H1 (cell line): ENCODE data around the gene GP9. TPM values are rescaled to one million over a fixed set of nuclear protein-coding genes. Genes with fewer than 3 reads are reported as not detected.

Experiments
- CTCF ChIA-PET: fragments of 300-600 bp; sonication (Branson Sonifier 250); formaldehyde crosslinking; loops from one replicate; lab custom pipeline; 2021; ENCODE audit not compliant: partially characterized antibody; lab: Charles Lee
- POLR2A ChIA-PET: fragments of 300-600 bp; sonication (Branson Sonifier 250); formaldehyde crosslinking; loops from one replicate; lab custom pipeline; 2021; ENCODE audit warnings: inconsistent platforms; ENCODE audit not compliant: partially characterized antibody; lab: Charles Lee
- DNase-seq, 2 experiments: peaks; one replicate each; pipeline versions ENCODE4 v3.0.0 to v3.0.0-alpha.2; 2010 to 2022; ENCODE audit warnings: low spot score in 2 of 2, low read depth in 1 of 2, mixed read lengths in 1 of 2
- FAIRE-seq: peaks from 2 replicates; lab custom pipeline; 2011; peaks lifted over from hg19 to GRCh38; lab: Jason Lieb, UNC
- H2AFZ ChIP-seq: 2 replicates; pipeline ENCODE4 v1.8.1; 2012; ENCODE audit warnings: low read length, inconsistent platforms
- H2AK5ac ChIP-seq: 2 replicates; pipeline ENCODE4 v1.6.1; 2013; ENCODE audit warnings: low read depth, low read length
- H2BK120ac ChIP-seq: replicated peaks from 2 replicates; pipeline ENCODE3; 2013; ENCODE audit warnings: low read depth, low read length, inconsistent platforms
- H2BK12ac ChIP-seq: 2 replicates; pipeline ENCODE4 v1.6.1; 2013; ENCODE audit warnings: low read depth, low read length
- H2BK15ac ChIP-seq: 2 replicates; pipeline ENCODE4 v1.6.1; 2013; ENCODE audit warnings: low read length
- H2BK20ac ChIP-seq: 2 replicates; pipeline ENCODE4 v1.6.1; 2013; ENCODE audit warnings: low read length
- H2BK5ac ChIP-seq: 2 replicates; pipeline ENCODE4 v1.6.1; 2013; ENCODE audit warnings: low read depth, low read length
- H3K14ac ChIP-seq: 2 replicates; pipeline ENCODE4 v1.6.1; 2013; ENCODE audit warnings: inconsistent platforms; ENCODE audit not compliant: insufficient read length
- H3K18ac ChIP-seq: 2 replicates; pipeline ENCODE4 v1.6.1; 2013; ENCODE audit warnings: low read length; ENCODE audit errors: extremely low read depth
- H3K23ac ChIP-seq: 2 replicates; pipeline ENCODE4 v1.6.1; 2013; ENCODE audit warnings: inconsistent platforms; ENCODE audit not compliant: insufficient read length
- H3K23me2 ChIP-seq: 2 replicates; pipeline ENCODE4 v1.6.1; 2013; ENCODE audit warnings: low read depth, low read length
- H3K27ac ChIP-seq: 2 replicates; pipeline ENCODE4 v1.6.1; 2011; ENCODE audit warnings: low read depth, low read length, inconsistent platforms
- H3K27me3 ChIP-seq, 4 experiments: replicated peaks in 1 of 4; 1 replicate in 1 of 4; 2 replicates in 3 of 4; pipeline versions ENCODE4 v1.6.1 to v1.8.1; 2011 to 2013; ENCODE audit warnings: low read length in 3 of 4, mild to moderate bottlenecking in 3 of 4, inconsistent platforms in 2 of 4, mixed read lengths in 2 of 4, moderate library complexity in 1 of 4; ENCODE audit not compliant: control insufficient read depth in 3 of 4, insufficient read depth in 3 of 4; ENCODE audit errors: extremely low read depth in 1 of 4
- H3K36me3 ChIP-seq, 4 experiments: 2 replicates each; pipeline versions ENCODE4 v1.6.1 to v1.8.1; 2011 to 2013; ENCODE audit warnings: mild to moderate bottlenecking in 4 of 4, low read length in 3 of 4, moderate library complexity in 2 of 4, control low read depth in 1 of 4, inconsistent platforms in 1 of 4; ENCODE audit not compliant: insufficient read depth in 4 of 4, control insufficient read depth in 2 of 4
- H3K4ac ChIP-seq: replicated peaks from 2 replicates; pipeline ENCODE3; 2013; ENCODE audit warnings: low read length, low read depth, mixed read lengths, inconsistent platforms; ENCODE audit not compliant: insufficient read length
- H3K4me1 ChIP-seq, 4 experiments: replicated peaks in 1 of 4; 1 replicate in 1 of 4; 2 replicates in 3 of 4; pipeline versions ENCODE4 v1.6.1 to v1.8.1; 2011 to 2013; ENCODE audit warnings: low read length in 3 of 4, inconsistent platforms in 2 of 4, mixed read lengths in 1 of 4; ENCODE audit not compliant: insufficient read depth in 4 of 4, control insufficient read depth in 3 of 4
- H3K4me2 ChIP-seq, 2 experiments: 2 replicates each; pipeline versions ENCODE4 v1.6.1 to v1.8.1; 2011 to 2013; ENCODE audit warnings: low read depth in 2 of 2, low read length in 2 of 2, control low read depth in 1 of 2, inconsistent platforms in 1 of 2, mild to moderate bottlenecking in 1 of 2; ENCODE audit not compliant: insufficient read depth in 1 of 2
- H3K4me3 ChIP-seq, 4 experiments: fragments of 200-600, 300-600 bp in 1 of 4; sonication (generic), shearing (Covaris generic), sonication (Bioruptor Twin) in 1 of 4; 2 replicates each; pipeline versions ENCODE4 v1.5.1 to v1.8.1; 2011 to 2016; ENCODE audit warnings: low read length in 4 of 4, low read depth in 3 of 4, control low read depth in 2 of 4, inconsistent platforms in 2 of 4, mild to moderate bottlenecking in 2 of 4, mixed read lengths in 1 of 4, moderate library complexity in 1 of 4; ENCODE audit not compliant: insufficient read depth in 2 of 4; ENCODE audit errors: extremely low read depth in 1 of 4
- H3K56ac ChIP-seq: replicated peaks from 2 replicates; pipeline ENCODE3; 2013; ENCODE audit warnings: low read depth, mild to moderate bottlenecking, mixed read lengths, low read length, inconsistent platforms; ENCODE audit not compliant: insufficient read length
- H3K79me1 ChIP-seq: 2 replicates; pipeline ENCODE4 v1.6.1; 2013; ENCODE audit warnings: low read depth, low read length, control low read depth
- H3K79me2 ChIP-seq, 2 experiments: 2 replicates each; pipeline versions ENCODE4 v1.6.1 to v1.8.1; 2012 to 2013; ENCODE audit warnings: low read length in 2 of 2, mild to moderate bottlenecking in 2 of 2, inconsistent platforms in 1 of 2; ENCODE audit not compliant: insufficient read depth in 2 of 2, control insufficient read depth in 1 of 2
- H3K9ac ChIP-seq, 4 experiments: replicated peaks in 1 of 4; 1 replicate in 1 of 4; 2 replicates in 3 of 4; pipeline versions ENCODE4 v1.6.1 to v1.8.1; 2011 to 2013; ENCODE audit warnings: low read depth in 3 of 4, low read length in 3 of 4, control low read depth in 2 of 4, mild to moderate bottlenecking in 2 of 4, moderate library complexity in 2 of 4, inconsistent platforms in 1 of 4; ENCODE audit errors: extremely low read depth in 1 of 4
- H3K9me3 ChIP-seq, 2 experiments: 2 replicates each; pipeline versions ENCODE4 v1.6.1 to v1.8.1; 2012 to 2013; ENCODE audit warnings: mild to moderate bottlenecking in 2 of 2, moderate library complexity in 2 of 2, control low read depth in 1 of 2, inconsistent platforms in 1 of 2, low read depth in 1 of 2, low read length in 1 of 2, mixed read lengths in 1 of 2; ENCODE audit not compliant: insufficient read depth in 2 of 2
- H4K20me1 ChIP-seq, 2 experiments: replicated peaks in 1 of 2; 2 replicates each; pipeline versions ENCODE3 to v1.8.1; 2011 to 2013; ENCODE audit warnings: inconsistent platforms in 2 of 2, low read length in 2 of 2, mild to moderate bottlenecking in 1 of 2; ENCODE audit not compliant: insufficient read depth in 2 of 2, control insufficient read depth in 1 of 2
- H4K5ac ChIP-seq: 2 replicates; pipeline ENCODE4 v1.6.1; 2013; ENCODE audit warnings: low read length, low read depth, mixed read lengths, inconsistent platforms; ENCODE audit not compliant: insufficient read length
- H4K8ac ChIP-seq: 2 replicates; pipeline ENCODE4 v1.8.0; 2013; ENCODE audit warnings: mild to moderate bottlenecking, moderate library complexity, low read length, inconsistent platforms; ENCODE audit not compliant: insufficient read depth; ENCODE audit errors: extremely low read depth
- H4K91ac ChIP-seq: replicated peaks from 2 replicates; pipeline ENCODE3; 2013; ENCODE audit warnings: low read length, mixed read lengths, inconsistent platforms; ENCODE audit not compliant: insufficient read length
- SIRT6 ChIP-seq: IDR thresholded peaks from one replicate; pipeline ENCODE4 v1.7.1; 2012; ENCODE audit warnings: low read length, inconsistent platforms
- USF2 ChIP-seq: IDR thresholded peaks from 2 replicates; pipeline ENCODE4 v1.6.1; 2011; ENCODE audit warnings: low read length, improper control_type of control experiment
- WGBS, 2 experiments: shearing (Covaris generic) in 1 of 2; methylation state at CpG; one replicate each; pipeline versions ENCODE4 v1.1.6 to v1.1.7; 2013 to 2015; ENCODE audit warnings: low lambda C conversion rate in 2 of 2, mixed read lengths in 2 of 2, inconsistent platforms in 1 of 2, low coverage in 1 of 2, missing lambda C conversion rate in 1 of 2; ENCODE audit not compliant: insufficient replicate concordance in 2 of 2, insufficient coverage in 1 of 2, insufficient read length in 1 of 2; ENCODE audit errors: extremely low coverage in 1 of 2, missing lambda C conversion rate in 1 of 2; 5-methylcytosine and 5-hydroxymethylcytosine counted together
- polyA plus RNA-seq, 7 experiments: library from polyadenylated mRNA; depleted of rRNA in 3 of 7; stranded (reverse) in 5 of 7; unstranded in 2 of 7; fragments of >200 nt in 5 of 7; fragments of 200-250 nt in 2 of 7; gene quantifications; 1 replicate in 5 of 7; 2 replicates in 1 of 7; 4 replicates in 1 of 7; pipeline versions ENCODE4 v1.2.1 to v1.2.3, GENCODE V29; 2011 to 2013; ENCODE audit warnings: missing spikeins in 2 of 7, mixed read lengths in 2 of 7
- total RNA-seq: library from RNA; stranded (reverse); fragmentation: NEBNext Ultra II Directional; extraction: Animal tissue kit (Norgen Biotek cat#: 25700); gene quantifications from 2 replicates; pipeline ENCODE4 v1.2.1, GENCODE V29; 2021

The GP9 gene
- total and polyA plus RNA-seq, 2 of the 8 experiments (the other 6 are each of a cell fraction or from before 2014, with no cell fraction given) = not detected

GRCh38 chr3:129034642-129035041, 25.9 kb upstream of the GP9 start:
- Histone ChIP-seq H2AK5ac (no peak overlapping the region), H3K27ac (no peak overlapping the region), H3K23me2 (no peaks in the 10 kb centered on the region), H3K4me3 (no peak overlapping the region), H3K27me3 (no peaks in the 10 kb centered on the region), H2BK20ac (no peak overlapping the region), H3K56ac (no peak overlapping the region), H3K4me2 (no peak overlapping the region), H4K91ac (no peak overlapping the region), H3K36me3 (no peaks in the 10 kb centered on the region), H2BK120ac (no peak overlapping the region), H3K18ac (no peak overlapping the region), H3K4ac (no peak overlapping the region), H2AFZ (no peak overlapping the region), H3K9ac (no peak overlapping the region), H2BK12ac (no peak overlapping the region), H3K9me3 (no peaks in the 10 kb centered on the region), H4K20me1 (no peaks in the 10 kb centered on the region), H3K79me2 (no peaks in the 10 kb centered on the region), H3K4me1 (peaks cover 0 to 10% (median under 1%) of the 10 kb centered on the region in 4 experiments; a peak in 5 of 7 replicates), H3K14ac (no peak overlapping the region), H4K5ac (no peak overlapping the region), H3K23ac (no peak overlapping the region), H3K79me1 (no peaks in the 10 kb centered on the region), H4K8ac (no peak overlapping the region), H2BK15ac (no peak overlapping the region), H2BK5ac (no peak overlapping the region)
- TF ChIP-seq USF2 (peak; percentile 75), SIRT6 (no peak)
- ChIA-PET POLR2A (interaction anchor here (1.4 kb wide), 1 partner anchor 41 kb away, joined by 3 read pairs; the partner anchor contains the start of gene CFAP92), CTCF (interaction anchor here (0.9 to 5.7 kb wide), 3 partner anchors 15 to 64 kb away, joined by 3 to 28 read pairs (median 7); no protein-coding TSS in a partner anchor)
- DNase-seq (no peak), FAIRE-seq (no peak)
- WGBS, 2 experiments = 89% methylated on average over 6 of the region's 6 CpGs; no CpG with 5 or more reads in 1 of the 2 experiments
